Skeletal muscle cell (primary cell): ENCODE results near the gene ZNF280B.
"Not testable (repeated sequence)": the region's sequence is repeated elsewhere in the genome, so short reads cannot be mapped to it uniquely, and the experiment has no call there.

Source experiments
- DNase-seq: peaks from one replicate; pipeline ENCODE4 v3.0.0-alpha.2; 2010; ENCODE audit warnings: low read depth
- H3K4me3 ChIP-seq: 2 replicates; pipeline ENCODE4 v1.5.1; 2011; ENCODE audit warnings: low read depth, mild to moderate bottlenecking, control low read depth, low read length, moderate library complexity

Gene ZNF280B

DNA sequence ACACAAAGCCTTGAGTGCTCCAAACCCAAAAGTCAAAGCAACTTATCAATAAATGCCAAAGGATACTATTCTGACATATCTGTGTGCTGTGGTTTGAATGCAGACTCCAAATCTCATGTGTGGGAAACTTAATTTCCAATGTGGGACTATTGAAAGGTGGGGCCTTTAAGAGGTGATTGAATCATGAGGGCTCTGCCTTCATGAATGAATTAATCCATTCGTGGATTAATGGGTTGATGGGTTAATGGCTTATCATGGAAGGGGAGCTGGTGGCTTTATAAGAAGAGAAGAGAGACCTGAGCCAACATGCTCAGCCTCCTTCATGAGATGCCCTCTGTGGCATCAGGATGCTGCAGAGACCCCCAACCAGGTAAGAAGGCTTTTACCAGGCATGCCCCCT is 28.4 kb upstream of the ZNF280B start:
- no peak for DNase-seq
- H3K4me3 ChIP-seq: no peak overlapping the region

DNA sequence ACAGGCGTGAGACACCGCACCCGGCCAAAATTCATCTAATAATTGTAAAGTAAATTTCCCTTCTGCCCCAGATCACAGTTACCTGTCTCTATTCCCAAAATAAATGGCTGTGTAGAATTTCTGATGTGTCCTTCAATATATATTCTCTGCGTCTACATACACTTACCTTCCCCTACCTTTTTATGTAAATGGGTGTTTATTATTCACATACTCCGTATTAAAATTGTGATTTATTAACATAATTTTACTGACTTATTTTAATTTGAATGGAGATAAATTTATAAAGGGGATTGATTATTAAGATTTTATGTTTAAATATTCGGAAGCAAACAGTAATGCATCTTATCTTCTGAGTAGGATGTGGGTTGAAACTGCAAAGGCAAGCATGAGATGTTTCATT is 28.0 kb upstream of the ZNF280B start:
- H3K4me3 ChIP-seq: no peak overlapping the region
- no peak for DNase-seq

DNA sequence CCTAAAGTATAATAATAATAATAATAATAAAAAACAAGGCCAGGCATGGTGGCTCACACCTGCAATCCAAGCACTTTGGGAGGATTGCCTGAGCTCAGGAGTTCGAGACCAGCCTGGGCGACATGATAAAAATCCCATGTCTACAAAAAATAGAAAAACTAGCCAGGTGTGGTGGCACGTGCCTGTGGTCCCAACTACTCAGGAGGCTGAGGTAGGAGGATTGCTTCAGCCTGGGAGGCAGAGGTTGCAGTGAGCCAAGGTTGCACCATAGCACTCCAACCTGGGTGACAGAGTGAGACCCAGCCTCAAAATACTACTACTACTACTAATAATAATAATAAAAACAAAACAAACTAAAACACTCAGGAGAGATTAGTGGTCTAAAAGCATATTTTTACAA is 27.1 kb upstream of the ZNF280B start:
- H3K4me3 ChIP-seq: no peak overlapping the region
- no peak for DNase-seq

DNA sequence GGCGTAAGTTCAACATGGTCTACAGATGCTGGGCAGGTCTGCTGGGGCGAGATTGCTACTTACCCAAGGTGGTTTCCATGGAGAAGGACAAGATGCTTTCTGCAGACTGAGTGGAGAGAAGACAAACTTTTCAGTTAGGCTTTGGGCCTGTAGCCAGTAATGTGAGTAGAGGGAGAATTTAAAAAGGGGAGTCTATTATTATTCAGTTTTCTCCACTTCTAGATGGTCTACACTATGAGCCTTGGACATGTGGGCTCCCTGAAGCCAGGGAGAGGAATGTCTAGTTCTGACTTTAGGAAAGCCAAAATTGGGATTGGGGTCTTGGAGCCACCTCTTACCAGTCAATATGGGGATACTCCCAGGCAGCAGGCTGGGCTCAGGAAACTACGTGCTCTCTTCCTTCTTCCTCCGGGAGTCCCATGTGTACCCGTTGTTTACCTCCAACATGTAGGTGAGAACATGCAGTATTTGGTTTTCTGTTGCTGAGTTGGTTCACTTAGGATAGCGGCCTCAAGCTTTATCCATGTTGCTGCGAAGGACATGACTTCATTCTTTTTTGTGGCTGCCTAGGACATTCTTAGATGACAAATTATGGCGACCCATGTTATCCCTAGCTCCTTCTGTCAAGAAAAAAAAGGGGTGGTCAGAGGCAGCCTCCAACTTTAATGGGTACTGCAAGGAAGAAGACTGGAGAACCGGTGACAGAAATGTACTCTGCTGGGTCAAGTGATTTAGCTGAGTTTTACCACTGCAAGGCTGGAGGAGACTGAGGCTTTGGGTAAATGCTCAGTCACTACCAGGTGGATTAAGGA is 26.3 kb upstream of the ZNF280B start:
- no peak for DNase-seq
- no peak overlapping the region for H3K4me3 ChIP-seq

DNA sequence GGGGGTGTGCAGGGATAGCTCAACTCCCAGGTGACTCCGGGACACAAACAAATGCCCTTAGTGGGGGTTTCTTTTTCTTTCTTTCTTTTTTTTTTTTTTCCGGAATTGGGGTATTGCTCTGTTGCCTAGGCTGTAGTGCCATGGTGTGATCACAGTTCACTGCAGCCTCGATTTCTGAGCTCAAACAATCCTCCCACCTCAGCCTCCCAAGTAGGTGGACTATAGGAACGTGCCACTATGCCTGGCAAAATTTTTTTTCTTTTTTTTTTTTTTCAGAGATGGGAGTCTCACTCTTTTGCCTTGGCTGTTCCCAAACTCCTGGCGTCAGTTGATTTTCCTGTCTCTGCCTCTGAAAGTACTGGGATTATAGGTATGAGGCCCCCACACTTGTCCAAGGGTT is 25.3 kb upstream of the ZNF280B start:
- no peak overlapping the region for H3K4me3 ChIP-seq
- DNase-seq: no peak

DNA sequence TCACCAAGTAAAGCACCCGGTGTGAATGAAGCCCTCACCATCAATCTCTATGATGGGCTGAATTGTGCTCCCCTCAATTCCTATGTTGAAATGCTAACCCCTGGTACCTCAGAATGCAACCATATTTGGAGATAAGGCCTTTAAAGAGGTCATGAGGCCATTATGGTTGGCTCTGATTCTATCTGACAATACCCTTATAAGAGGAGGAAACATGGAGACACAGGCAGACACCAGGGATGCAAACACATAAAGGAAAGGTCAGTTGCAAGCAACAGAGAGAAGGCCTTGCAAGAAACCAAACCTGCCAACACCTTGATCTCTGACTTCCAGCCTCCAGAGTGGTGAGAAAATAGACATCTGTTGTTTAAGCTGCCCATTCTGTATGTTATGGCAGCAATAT is 24.9 kb upstream of the ZNF280B start:
- DNase-seq: no peak
- H3K4me3 ChIP-seq: no peak overlapping the region

DNA sequence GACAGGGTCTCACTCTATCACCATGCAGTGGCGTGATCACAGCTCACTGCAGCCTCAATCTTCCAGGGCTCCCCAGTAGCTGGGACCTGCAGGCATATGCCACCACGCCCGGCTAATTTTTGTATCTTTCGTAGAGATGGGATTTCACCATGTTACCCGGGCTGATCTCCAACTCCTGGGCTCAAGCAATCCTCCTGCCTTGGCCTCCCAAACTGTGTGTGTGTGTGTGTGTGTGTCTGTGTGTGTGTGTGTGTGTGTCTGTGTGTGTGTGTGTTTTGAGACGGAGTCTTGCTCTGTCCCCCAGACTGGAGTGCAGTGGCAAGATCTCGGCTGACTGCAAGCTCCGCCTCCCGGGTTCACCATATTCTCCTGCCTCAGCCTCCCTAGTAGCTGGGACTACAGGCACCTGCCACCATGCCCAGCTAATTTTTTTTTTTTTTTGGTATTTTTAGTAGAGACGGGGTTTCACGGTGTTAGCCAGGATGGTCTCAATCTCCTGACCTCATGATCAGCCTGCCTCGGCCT is 24.1 kb upstream of the ZNF280B start:
- DNase-seq: not testable (repeated sequence)

DNA sequence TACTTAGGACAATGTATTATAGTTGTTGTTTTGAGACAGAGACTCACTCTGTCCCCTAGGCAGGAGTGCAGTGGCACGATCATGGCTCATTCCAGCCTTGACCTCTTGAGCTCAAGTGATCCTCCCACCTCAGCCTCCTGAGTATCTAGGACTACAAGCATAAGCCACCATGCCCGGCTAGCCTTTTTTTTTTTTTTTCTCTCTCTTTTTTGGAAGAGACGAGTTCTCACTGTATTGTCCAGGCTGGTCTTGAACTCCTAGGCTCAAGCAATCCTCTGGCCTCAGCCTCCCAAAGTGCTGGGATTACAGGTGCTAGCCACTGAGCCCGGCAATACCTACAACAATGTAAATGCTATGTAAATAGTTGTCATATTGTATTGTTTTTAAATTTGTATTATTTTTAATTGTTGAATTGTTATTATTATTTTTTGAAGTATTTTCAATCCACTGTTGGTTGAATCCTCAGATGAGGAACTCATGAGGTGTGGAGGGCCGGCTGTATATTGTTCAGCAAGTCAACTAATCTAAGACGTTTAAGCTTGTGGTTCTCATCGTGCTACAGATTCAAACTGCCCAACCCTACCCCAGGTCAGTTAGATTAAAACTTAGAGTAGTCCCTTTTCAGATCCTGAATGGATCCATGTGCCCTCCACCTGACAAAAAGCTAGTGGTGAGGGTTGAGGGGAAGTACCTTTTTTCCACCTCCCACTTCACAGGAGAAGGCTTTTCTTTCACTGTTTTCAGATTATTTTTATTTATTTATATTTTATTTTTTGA is 23.4 kb upstream of the ZNF280B start:
- no peak for DNase-seq
- no peak overlapping the region for H3K4me3 ChIP-seq

More for the DNA sequence above, 24.1 kb upstream of the ZNF280B start:
- H3K4me3 ChIP-seq: not testable (repeated sequence)

DNA sequence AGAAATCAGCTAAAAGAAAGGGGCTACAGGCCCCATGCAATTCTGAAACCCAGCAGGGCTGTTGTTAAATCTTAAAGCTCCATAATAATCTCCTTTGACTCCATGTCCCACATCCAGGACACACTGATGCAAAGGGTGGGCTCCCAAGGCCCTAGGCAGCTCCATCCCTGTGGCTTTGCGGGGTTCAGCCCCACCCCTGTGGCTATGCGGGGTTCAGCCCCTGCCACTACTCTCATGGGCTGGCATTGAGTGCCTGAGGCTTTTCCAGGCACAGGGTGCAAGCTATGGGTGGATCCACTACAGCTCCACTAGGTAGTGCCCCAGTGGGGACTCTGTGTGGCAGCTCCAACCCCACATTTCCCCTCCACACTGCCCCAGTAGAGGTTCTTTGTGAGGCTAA is 20.2 kb upstream of the ZNF280B start:
- no peak for DNase-seq
- H3K4me3 ChIP-seq: no peak overlapping the region

DNA sequence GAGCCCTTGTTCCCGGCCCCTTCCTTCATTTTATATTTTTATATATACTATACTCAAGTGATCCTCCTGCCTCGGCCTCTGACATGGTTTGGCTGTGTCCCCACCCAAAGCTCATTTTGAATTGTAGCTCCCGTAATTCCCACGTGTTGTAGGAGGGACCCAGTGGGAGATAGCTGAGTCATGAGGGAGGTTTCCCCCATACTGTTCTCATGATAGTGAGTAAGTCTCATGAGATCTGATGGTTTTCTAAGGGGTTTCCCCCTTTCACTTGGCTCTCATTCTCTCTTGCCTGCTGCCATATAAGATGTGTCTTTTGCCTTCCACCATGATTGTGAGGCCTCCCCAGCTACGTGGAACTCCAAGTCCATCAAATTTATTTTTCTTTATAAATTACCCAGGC is 18.8 kb upstream of the ZNF280B start:
- DNase-seq: no peak
- no peak overlapping the region for H3K4me3 ChIP-seq

DNA sequence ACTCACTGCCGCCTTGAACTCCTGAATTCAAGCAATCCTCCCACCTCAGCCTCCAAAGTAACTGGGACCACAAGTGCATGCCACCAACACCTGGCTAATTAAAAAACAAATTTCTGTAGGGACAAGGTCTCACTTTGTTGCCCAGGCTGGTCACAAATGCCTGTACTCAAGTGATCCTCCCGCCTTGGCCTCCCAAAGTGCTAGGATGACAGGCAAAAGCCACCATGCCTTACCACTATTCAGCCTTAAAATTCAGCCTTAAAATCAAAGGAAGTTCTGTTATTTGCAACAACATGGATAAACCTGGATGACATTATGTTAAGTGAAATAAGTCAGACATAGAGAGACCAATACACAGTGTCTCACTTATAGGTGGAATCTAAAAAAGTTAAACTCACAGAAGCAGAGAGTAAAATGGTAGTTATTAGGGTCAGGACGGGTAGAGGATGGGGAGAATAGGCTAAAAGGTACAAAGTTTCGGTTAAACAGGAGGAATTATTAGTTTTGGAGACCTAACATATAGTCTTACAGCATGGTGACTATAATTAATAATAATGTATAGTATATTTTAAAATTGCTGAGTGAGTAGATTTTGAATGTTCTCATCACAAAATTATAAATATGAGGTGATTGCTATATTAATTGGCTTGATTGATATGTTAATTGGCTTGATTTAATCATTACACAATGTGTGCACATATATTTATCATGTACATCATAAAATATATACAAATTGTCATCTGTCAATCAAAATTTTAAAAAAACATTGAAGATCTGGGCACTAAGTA is 17.8 kb upstream of the ZNF280B start:
- H3K4me3 ChIP-seq: no peak overlapping the region
- no peak for DNase-seq

DNA sequence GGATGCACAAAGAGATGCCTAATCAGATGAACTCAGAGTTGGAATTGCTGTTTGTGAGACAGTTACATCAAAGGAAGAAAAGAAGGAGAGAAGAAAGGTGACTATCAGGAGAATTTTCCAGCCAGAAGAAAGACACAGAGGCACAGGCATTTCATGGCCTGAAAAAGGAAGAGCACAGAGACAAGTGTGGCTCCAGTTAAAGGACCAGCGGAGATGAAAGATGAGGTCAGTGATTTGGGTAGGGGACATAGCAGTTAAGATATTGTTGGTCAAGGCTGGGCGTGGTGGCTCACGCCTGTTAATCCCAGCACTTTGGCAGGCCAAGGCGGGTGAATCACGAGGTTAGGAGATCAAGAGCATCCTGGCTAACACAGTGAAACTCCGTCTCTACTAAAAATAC is 15.0 kb upstream of the ZNF280B start:
- no peak overlapping the region for H3K4me3 ChIP-seq
- DNase-seq: no peak

DNA sequence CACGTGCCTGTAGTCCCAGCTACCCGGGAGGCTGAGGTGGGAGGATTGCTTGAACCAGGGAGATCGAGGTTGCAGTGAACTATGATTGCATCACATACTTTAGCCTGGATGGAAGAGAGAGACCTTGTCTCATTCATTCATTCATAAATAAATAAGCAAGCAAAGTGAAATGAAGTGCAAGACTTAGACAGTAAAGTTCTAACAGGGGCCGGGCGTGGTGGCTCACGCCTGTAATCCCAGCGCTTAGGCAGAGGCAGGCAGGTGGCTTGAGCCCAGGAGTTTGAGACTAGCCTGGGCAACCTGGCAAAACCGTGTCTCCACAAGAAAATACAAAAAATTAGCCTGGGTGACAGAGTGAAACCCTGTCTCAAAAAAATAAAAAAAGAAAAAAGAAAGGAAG is 13.1 kb upstream of the ZNF280B start:
- no peak overlapping the region for H3K4me3 ChIP-seq
- DNase-seq: no peak

DNA sequence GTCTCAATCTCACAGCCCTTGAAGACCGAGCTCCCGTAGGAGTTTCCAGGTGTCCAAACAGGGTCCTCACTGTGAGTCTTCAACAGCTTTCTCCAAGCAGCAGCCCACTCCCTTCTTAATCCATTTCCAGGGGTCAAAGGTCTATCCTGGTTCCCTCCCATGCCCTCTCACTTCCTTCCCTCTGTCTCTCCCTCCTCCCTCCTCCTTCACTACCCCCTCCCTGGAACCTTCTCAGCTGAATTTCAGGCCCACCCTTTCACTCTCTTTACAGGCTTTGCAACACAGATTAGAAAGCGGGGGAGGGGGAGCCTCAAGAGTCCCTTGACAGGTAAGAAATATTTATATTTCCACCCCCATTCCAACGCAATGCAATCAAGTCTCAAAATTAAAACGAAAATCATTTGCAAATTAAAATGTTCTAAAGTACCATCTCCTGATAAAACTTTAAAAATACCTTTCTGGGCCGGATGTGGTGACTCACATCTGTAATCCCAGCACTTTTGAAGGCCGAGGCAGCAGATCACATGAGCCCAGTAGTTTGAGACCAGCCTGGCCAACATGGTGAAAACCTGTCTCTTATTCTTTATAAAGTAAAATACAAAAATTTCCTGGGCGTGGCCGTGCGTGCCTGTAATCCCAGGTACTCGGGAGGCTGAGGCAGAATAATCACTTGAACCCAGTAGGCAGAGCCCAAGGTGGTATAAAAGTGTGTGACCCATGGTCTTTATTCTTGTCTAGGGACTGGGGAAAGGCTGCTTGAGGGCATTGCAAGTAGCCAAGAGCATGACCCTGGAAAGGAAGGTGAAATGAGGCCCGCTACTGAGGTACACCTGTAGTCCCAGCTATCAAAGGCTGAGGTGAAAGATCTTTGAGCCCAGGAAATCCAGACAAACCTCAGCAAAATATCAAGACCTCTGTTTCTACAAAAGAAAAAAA is 12.4 kb upstream of the ZNF280B start:
- no peak for DNase-seq
- H3K4me3 ChIP-seq: no peak overlapping the region

DNA sequence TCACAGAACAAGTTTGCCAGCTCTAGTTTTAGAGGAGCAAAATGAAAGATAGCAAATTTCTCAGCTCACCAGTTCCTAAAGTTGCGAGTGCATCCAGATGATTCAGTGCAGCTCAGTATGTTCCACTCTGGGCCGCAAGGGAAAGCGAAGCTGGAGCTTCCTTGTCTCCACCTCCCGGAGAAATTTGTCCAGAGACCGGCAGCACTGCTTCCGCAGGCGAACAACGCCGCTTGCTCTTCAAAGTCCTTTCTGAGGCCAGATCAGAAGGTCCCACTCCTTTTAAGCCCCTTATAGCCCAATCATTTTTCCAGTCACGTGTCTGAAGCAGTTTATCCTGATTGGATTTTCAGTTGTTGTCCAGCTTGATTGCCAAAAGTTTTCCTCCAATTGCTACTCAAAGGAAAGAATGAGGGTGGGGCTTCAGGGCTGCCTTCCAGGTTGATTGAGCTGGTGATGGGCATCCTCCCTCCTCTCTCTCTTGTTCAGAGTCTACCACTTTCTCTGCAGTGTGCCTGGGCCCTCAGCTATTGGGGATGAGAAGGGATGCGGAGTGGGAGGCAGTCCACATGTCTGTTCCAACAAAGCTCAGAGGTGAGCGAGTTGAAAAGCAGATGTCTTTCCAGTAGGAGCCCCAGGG is 11.6 kb upstream of the ZNF280B start, which contains the start of gene ZNF280A:
Gene ZNF280A, minus strand, starts transcription at position 251 of the 637 bp plus-strand sequence. CDS start 4,640 bp downstream, outside the sequence.
- DNase-seq: peak; percentile 4
- no peak within 1 kb of the TSS for H3K4me3 ChIP-seq

DNA sequence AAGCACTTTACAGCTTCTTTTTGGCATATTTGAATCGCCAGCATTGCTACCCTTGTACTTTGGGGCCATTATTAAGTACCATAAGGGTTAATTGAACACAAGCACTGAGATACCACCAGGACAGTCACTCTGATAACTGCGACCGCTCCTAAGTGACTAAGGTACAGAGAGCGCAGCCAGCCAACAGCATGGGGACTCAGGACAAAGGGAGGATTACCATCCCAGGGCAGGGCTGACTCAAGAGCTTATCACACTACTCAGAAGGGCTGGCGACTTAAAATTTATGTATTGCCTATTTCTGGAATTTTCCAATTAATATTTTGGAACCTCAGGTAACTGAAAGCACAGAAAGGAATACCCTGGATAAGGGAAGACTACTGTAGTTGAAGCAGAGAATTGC is 11.0 kb upstream of the ZNF280B start:
- DNase-seq: no peak
- H3K4me3 ChIP-seq: no peak overlapping the region

DNA sequence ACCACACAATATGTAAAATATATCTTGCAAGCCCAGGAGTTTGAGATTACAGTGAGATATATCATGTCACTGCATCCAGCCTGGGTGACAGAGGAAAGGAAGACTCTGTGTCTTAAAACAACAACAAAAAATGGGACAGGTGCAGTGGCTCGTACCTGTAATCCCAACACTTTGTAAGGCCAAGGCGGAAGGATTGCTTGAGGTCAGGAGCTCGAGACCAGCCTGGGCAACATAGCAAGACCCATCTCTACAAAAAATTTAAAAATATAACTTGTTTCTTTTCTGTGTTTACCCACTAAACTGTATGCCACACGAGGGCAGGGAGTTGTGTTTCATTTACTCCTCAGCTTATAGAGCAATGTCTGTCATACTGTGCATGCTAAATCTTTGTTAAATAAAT is 8.4 kb upstream of the ZNF280B start:
- no peak for DNase-seq
- no peak overlapping the region for H3K4me3 ChIP-seq

DNA sequence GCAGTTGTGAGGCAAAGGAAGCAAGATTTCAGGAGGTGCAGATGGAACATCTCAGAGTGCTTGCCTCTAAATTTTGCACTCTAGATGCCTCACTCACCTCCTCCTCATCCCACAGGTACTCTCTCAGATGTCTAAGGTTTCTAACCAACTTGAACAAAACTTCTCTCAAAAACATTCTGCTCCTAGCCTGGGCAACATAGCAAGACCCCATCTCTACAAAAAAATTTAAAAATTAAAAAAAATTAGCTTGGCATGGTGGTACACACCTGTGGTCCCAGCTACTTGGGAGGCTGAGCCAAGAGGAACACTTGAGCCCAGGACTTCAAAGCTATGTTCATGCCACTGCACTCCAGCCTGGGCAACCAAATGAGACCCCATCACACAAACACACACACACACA is 7.3 kb upstream of the ZNF280B start:
- no peak overlapping the region for H3K4me3 ChIP-seq
- DNase-seq: no peak
